ENCODE results near the gene PPP1R12B. TPM values are rescaled to one million over a fixed set of nuclear protein-coding genes. Genes with fewer than 3 reads are reported as not detected.
"Not testable (repeated sequence)": the region's sequence is repeated elsewhere in the genome, so short reads cannot be mapped to it uniquely, and the experiment has no call there.

The PPP1R12B gene
- total RNA-seq, 4 donors from 2014 or later = 197 to 386 (median 303) TPM

GRCh38 chr1:202551683-202552082 is 203.2 kb downstream of the PPP1R12B start:
- Histone ChIP-seq H3K4me1 (peaks cover 7 to 8% of the 10 kb centered on the region in 2 donors), H3K27ac (peak overlapping the region; percentile 71 to 99), H3K9me3 (no peaks in the 10 kb centered on the region), H3K27me3 (no peaks in the 10 kb centered on the region), H3K36me3 (no peaks in the 10 kb centered on the region), H3K4me3 (no peak overlapping the region)
- TF ChIP-seq POLR2A (IDR thresholded peaks at IDR 0.05) = no peak
- TF ChIP-seq CTCF (IDR thresholded peaks at IDR 0.05) = no peak
- peak in 1 of 2 donors; percentile 64 for DNase-seq
- intact Hi-C loops (cut with DNase I; ENCODE audit: low total_unique reads) = no loop called here

GRCh38 chr1:202552615-202553014 is 204.1 kb downstream of the PPP1R12B start:
- intact Hi-C loops (cut with DNase I; ENCODE audit: low total_unique reads); DNase-seq; H3K9me3 ChIP-seq; H3K4me1 ChIP-seq; H3K4me3 ChIP-seq; H3K36me3 ChIP-seq; H3K27me3 ChIP-seq: not testable (repeated sequence)
- H3K27ac ChIP-seq = peak overlapping the region; percentile 71 to 99

GRCh38 chr1:202553078-202553477 is 204.6 kb downstream of the PPP1R12B start:
- DNase-seq; intact Hi-C loops (cut with DNase I; ENCODE audit: low total_unique reads); H3K4me1 ChIP-seq; H3K27me3 ChIP-seq; H3K36me3 ChIP-seq; H3K9me3 ChIP-seq; H3K4me3 ChIP-seq: not testable (repeated sequence)
- H3K27ac ChIP-seq = peak overlapping the region; percentile 71 to 99

GRCh38 chr1:202553560-202554038 is 205.1 kb downstream of the PPP1R12B start:
- H3K36me3 ChIP-seq = no peaks in the 10 kb centered on the region
- peak overlapping the region; percentile 71 to 99 for H3K27ac ChIP-seq
- intact Hi-C loops (cut with DNase I; ENCODE audit: low total_unique reads) = no loop called here
- DNase-seq = peak in 1 of 2 donors; percentile 69
- no peaks in the 10 kb centered on the region for H3K27me3 ChIP-seq
- H3K4me1 ChIP-seq = peaks cover 7 to 8% of the 10 kb centered on the region in 2 donors
- H3K4me3 ChIP-seq = no peak overlapping the region
- H3K9me3 ChIP-seq = no peaks in the 10 kb centered on the region
- TF ChIP-seq POLR2A (IDR thresholded peaks at IDR 0.05) (peak in 1 of 2 donors; percentile 16), CTCF (IDR thresholded peaks at IDR 0.05) (no peak)

- H3K36me3 ChIP-seq; H3K9me3 ChIP-seq; intact Hi-C loops (cut with DNase I; ENCODE audit: low total_unique reads); DNase-seq; H3K27me3 ChIP-seq; H3K4me3 ChIP-seq: not testable (repeated sequence)
- peak overlapping the region; percentile 71 to 99 for H3K27ac ChIP-seq
- peaks cover 7 to 12% of the 10 kb centered on the region in 2 donors for H3K4me1 ChIP-seq
Measured at GRCh38 chr1:202554619-202555018, 206.1 kb downstream of the PPP1R12B start.

- H3K36me3 ChIP-seq; H3K9me3 ChIP-seq; H3K4me3 ChIP-seq; intact Hi-C loops (cut with DNase I; ENCODE audit: low total_unique reads); H3K27me3 ChIP-seq; DNase-seq: not testable (repeated sequence)
- Histone ChIP-seq H3K27ac (peak overlapping the region; percentile 71), H3K4me1 (peaks cover 7 to 12% of the 10 kb centered on the region in 2 donors)
Measured at GRCh38 chr1:202556037-202556436, 207.5 kb downstream of the PPP1R12B start.

- H3K27me3 ChIP-seq; H3K9me3 ChIP-seq; H3K4me3 ChIP-seq; intact Hi-C loops (cut with DNase I; ENCODE audit: low total_unique reads); H3K36me3 ChIP-seq; DNase-seq: not testable (repeated sequence)
- Histone ChIP-seq H3K27ac (peak overlapping the region; percentile 71), H3K4me1 (peaks cover 7 to 13% of the 10 kb centered on the region in 2 donors)
Measured at GRCh38 chr1:202557662-202558061, 209.2 kb downstream of the PPP1R12B start.

- Histone ChIP-seq H3K9me3 (no peaks in the 10 kb centered on the region), H3K27me3 (no peaks in the 10 kb centered on the region), H3K36me3 (no peaks in the 10 kb centered on the region), H3K27ac (peak overlapping the region; percentile 87 to 100), H3K4me1 (peaks cover 23 to 28% of the 10 kb centered on the region in 2 donors), H3K4me3 (no peak overlapping the region)
- intact Hi-C loops (cut with DNase I; ENCODE audit: low total_unique reads) = no loop called here
- no peak for DNase-seq
- TF ChIP-seq CTCF (IDR thresholded peaks at IDR 0.05) = no peak
- no peak for TF ChIP-seq POLR2A (IDR thresholded peaks at IDR 0.05)
Measured at GRCh38 chr1:202561240-202561639, 212.7 kb downstream of the PPP1R12B start.

Data from uterus (tissue), 4 donors.